HUES64 (cell line): ENCODE results near the gene PIGZ.

ENCODE experiments used
- H3K27ac ChIP-seq: 2 replicates; pipeline ENCODE4 v1.7.0; 2013; ENCODE audit warnings: low read depth, low read length, inconsistent platforms
- H3K27me3 ChIP-seq: 2 replicates; pipeline ENCODE4 v1.6.1; 2013; ENCODE audit warnings: mild to moderate bottlenecking, low read length; ENCODE audit not compliant: insufficient read depth
- H3K36me3 ChIP-seq: 2 replicates; pipeline ENCODE4 v1.6.1; 2013; ENCODE audit warnings: mild to moderate bottlenecking, low read length; ENCODE audit not compliant: insufficient read depth
- H3K4me1 ChIP-seq: 2 replicates; pipeline ENCODE4 v1.6.1; 2013; ENCODE audit warnings: mild to moderate bottlenecking, low read length, moderate library complexity; ENCODE audit not compliant: insufficient read depth
- H3K4me3 ChIP-seq: 2 replicates; pipeline ENCODE4 v1.5.1; 2013; ENCODE audit warnings: mild to moderate bottlenecking, low read length, moderate library complexity
- H3K9ac ChIP-seq: 2 replicates; pipeline ENCODE4 v1.6.1; 2013; ENCODE audit warnings: mild to moderate bottlenecking, low read depth, low read length
- H3K9me3 ChIP-seq: 2 replicates; pipeline ENCODE4 v1.6.1; 2013; ENCODE audit warnings: low read depth, low read length; ENCODE audit not compliant: insufficient read depth
- WGBS: fragments of 150-250, 120-280 bp; methylation state at CpG from one replicate; pipeline ENCODE4 v1.1.7; 2013; ENCODE audit warnings: missing lambda C conversion rate; 5-methylcytosine and 5-hydroxymethylcytosine counted together

The PIGZ gene

GRCh38 chr3:196927571-196928453 lies 40.8 kb downstream of the PIGZ start:
- Histone ChIP-seq H3K27ac (no peak overlapping the region), H3K4me1 (no peaks in the 10 kb centered on the region; the same call in 1 of the 2 replicates), H3K36me3 (peaks cover 52% of the 10 kb centered on the region), H3K4me3 (no peak overlapping the region), H3K9me3 (no peaks in the 10 kb centered on the region), H3K27me3 (no peaks in the 10 kb centered on the region), H3K9ac (no peak overlapping the region)
- 93% methylated on average over 7 of the region's 7 CpGs for WGBS

GRCh38 chr3:196920733-196921132 lies 47.9 kb downstream of the PIGZ start:
- H3K9ac ChIP-seq, result no peak overlapping the region
- no peaks in the 10 kb centered on the region for H3K4me1 ChIP-seq
- H3K27ac ChIP-seq, result no peak overlapping the region
- whole genome bisulfite sequencing, result 94% methylated on average over 2 of the region's 2 CpGs
- peaks cover 22% of the 10 kb centered on the region for H3K36me3 ChIP-seq
- H3K4me3 ChIP-seq, result no peak overlapping the region
- no peaks in the 10 kb centered on the region for H3K27me3 ChIP-seq
- peaks cover 3% of the 10 kb centered on the region; the same call in 1 of the 2 replicates for H3K9me3 ChIP-seq

GRCh38 chr3:196918968-196919367 lies 49.7 kb downstream of the PIGZ start:
- peaks cover 3% of the 10 kb centered on the region; the same call in 1 of the 2 replicates for H3K9me3 ChIP-seq
- H3K36me3 ChIP-seq, result peaks cover 31% of the 10 kb centered on the region
- WGBS, result 81% methylated on average over 2 of the region's 2 CpGs
- no peaks in the 10 kb centered on the region for H3K27me3 ChIP-seq
- H3K4me3 ChIP-seq, result no peak overlapping the region
- no peak overlapping the region for H3K9ac ChIP-seq
- no peak overlapping the region for H3K27ac ChIP-seq
- no peaks in the 10 kb centered on the region for H3K4me1 ChIP-seq

GRCh38 chr3:196916995-196917394 lies 51.6 kb downstream of the PIGZ start:
- Histone ChIP-seq H3K9ac (no peak overlapping the region), H3K9me3 (peaks cover 3% of the 10 kb centered on the region; the same call in 1 of the 2 replicates), H3K36me3 (peaks cover 21% of the 10 kb centered on the region), H3K27ac (no peak overlapping the region), H3K4me3 (no peak overlapping the region), H3K4me1 (no peaks in the 10 kb centered on the region), H3K27me3 (no peaks in the 10 kb centered on the region)
- 94% methylated on average over 3 of the region's 3 CpGs for WGBS

- H3K4me1 ChIP-seq, result no peaks in the 10 kb centered on the region
- no peak overlapping the region for H3K27ac ChIP-seq
- 100% methylated on average over 1 of the region's 1 CpG for WGBS
- H3K4me3 ChIP-seq, result no peak overlapping the region
- H3K27me3 ChIP-seq, result no peaks in the 10 kb centered on the region
- H3K9me3 ChIP-seq, result peaks cover 3% of the 10 kb centered on the region; the same call in 1 of the 2 replicates
- H3K36me3 ChIP-seq, result peaks cover 17% of the 10 kb centered on the region
- H3K9ac ChIP-seq, result no peak overlapping the region
Observed at GRCh38 chr3:196916221-196916620, 52.4 kb downstream of the PIGZ start.

GRCh38 chr3:196915375-196915774 lies 53.3 kb downstream of the PIGZ start:
- Histone ChIP-seq H3K4me1 (no peaks in the 10 kb centered on the region), H3K36me3 (peaks cover 12% of the 10 kb centered on the region), H3K4me3 (no peak overlapping the region), H3K9me3 (peaks cover 3% of the 10 kb centered on the region; the same call in 1 of the 2 replicates), H3K9ac (no peak overlapping the region), H3K27me3 (no peaks in the 10 kb centered on the region), H3K27ac (no peak overlapping the region)
- WGBS, result 98% methylated on average over 3 of the region's 3 CpGs

- no peak overlapping the region for H3K9ac ChIP-seq
- no peaks in the 10 kb centered on the region for H3K27me3 ChIP-seq
- no peaks in the 10 kb centered on the region for H3K4me1 ChIP-seq
- H3K9me3 ChIP-seq, result peaks cover 3% of the 10 kb centered on the region; the same call in 1 of the 2 replicates
- peaks cover 11% of the 10 kb centered on the region for H3K36me3 ChIP-seq
- H3K27ac ChIP-seq, result no peak overlapping the region
- H3K4me3 ChIP-seq, result no peak overlapping the region
- WGBS, result 97% methylated on average over 4 of the region's 4 CpGs
Observed at GRCh38 chr3:196914866-196915265, 53.8 kb downstream of the PIGZ start.

GRCh38 chr3:196903740-196904139 lies 64.9 kb downstream of the PIGZ start:
- Histone ChIP-seq H3K4me3 (no peak overlapping the region), H3K4me1 (no peaks in the 10 kb centered on the region), H3K36me3 (peaks cover 77% of the 10 kb centered on the region), H3K9ac (no peak overlapping the region), H3K9me3 (no peaks in the 10 kb centered on the region), H3K27me3 (no peaks in the 10 kb centered on the region), H3K27ac (no peak overlapping the region)
- 97% methylated on average over 2 of the region's 2 CpGs for WGBS

- H3K27me3 ChIP-seq, result no peaks in the 10 kb centered on the region
- 79% methylated on average over 1 of the region's 1 CpG for WGBS
- H3K9me3 ChIP-seq, result peaks cover 3% of the 10 kb centered on the region; the same call in 1 of the 2 replicates
- H3K9ac ChIP-seq, result no peak overlapping the region
- H3K4me1 ChIP-seq, result no peaks in the 10 kb centered on the region
- H3K27ac ChIP-seq, result no peak overlapping the region
- no peak overlapping the region for H3K4me3 ChIP-seq
- peaks cover 71% of the 10 kb centered on the region for H3K36me3 ChIP-seq
Observed at GRCh38 chr3:196902296-196902695, 66.3 kb downstream of the PIGZ start.

GRCh38 chr3:196901768-196902167 lies 66.9 kb downstream of the PIGZ start:
- Histone ChIP-seq H3K4me3 (no peak overlapping the region), H3K36me3 (peaks cover 69% of the 10 kb centered on the region), H3K27me3 (no peaks in the 10 kb centered on the region), H3K9ac (no peak overlapping the region), H3K9me3 (peaks cover 3% of the 10 kb centered on the region; the same call in 1 of the 2 replicates), H3K4me1 (no peaks in the 10 kb centered on the region), H3K27ac (no peak overlapping the region)
- WGBS, result 95% methylated on average over 1 of the region's 1 CpG
